ENCODE measurements around the gene RPL7A.
"Not testable (repeated sequence)": the region's sequence is repeated elsewhere in the genome, so short reads cannot be mapped to it uniquely, and the experiment has no call there.

The RPL7A gene

DNA sequence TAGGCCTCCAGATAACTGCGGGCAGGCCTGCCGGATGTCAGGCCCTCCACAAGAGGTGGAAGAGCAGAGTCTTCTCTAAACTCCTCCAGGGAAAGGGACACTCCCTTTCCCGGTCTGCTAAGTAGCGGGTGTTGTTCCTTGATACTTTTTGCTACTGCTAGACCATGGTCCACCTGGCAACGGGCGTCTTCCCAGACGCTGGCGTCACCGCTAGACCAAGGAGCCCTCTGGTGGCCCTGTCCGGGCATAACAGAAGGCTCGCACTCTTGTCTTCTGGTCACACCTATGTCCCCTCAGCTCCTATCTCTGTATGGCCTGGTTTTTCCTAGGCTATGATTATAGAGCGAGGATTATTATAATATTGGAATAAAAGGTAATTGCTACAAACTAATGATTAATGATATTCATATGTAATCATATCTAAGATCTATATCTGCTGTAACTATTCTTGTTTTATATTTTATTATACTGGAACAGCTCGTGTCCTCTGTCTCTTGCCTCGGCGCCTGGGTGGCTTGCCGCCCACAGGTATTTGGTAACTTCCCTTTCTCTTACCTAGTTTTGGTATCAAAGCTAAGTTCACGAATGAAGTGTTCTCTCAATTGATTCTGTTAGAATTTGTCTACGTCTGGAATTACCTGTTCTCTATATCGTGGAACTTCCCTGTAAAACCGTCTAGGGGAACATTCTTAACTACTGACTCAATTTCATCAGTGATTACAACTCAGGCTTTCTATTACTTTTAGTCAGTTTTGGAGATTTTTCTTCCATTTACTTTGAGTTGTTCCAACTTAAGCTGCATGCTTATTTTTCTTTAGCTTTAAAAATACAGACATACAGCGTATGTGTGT is 18.5 kb upstream of the RPL7A start:
- not testable (repeated sequence) for DNase-seq

DNA sequence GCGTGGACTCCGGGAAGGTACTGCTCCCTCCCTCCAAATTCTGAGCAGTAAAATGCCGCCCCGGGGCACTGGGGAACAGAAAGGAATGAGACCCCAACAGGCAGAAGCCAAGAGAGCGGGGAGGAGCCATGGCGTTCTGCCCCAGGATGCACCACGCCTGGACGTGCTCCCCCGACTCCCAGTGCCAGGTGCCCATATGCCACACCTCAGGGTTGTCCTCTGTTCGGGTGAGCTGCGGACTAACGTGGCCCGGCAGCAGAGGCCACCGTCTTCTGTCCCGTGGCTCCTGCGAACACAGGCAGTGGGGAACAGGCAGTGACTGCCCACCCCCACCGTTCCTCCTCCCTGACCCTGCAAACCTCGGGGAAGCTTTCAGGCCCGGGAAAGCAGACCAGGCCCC is 16.8 kb upstream of the RPL7A start:
- no peak for DNase-seq

DNA sequence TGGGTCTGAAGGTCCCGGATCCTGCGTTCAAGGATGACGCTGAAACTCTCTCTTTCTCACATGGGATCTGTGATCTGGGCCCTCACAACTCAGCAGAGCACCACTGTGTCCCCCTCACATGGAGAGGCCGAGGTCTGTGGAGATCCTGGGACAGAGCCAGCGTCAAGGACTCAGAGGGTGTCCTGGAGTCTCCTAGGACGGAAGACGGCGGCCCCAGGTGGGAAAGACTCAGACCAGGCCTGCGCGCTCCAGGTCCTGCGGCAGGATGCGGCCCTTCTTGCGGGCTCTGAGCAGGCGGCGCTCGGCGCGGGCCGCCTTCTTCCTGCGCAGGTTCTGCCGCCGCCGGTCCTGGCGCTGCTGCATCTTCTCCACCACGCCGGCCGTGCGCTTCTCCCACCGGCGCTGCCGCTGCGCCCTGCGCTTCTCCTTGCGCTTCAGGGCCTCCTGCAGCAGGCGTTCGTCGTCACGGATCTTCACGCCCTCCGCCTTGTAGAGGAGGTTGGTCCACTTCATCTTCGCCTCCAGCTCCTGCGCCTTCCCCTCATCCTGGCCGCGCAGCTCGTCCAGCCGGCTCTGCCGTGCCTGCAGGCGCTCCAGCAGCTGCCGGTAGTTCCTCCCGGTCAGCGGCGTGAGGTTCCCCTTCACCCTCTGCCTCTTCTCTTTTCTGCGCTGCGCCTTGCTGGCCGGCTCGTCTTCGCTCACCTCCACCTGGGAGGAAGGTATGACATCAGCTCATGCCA is 16.2 kb upstream of the RPL7A start:
- DNase-seq: no peak

DNA sequence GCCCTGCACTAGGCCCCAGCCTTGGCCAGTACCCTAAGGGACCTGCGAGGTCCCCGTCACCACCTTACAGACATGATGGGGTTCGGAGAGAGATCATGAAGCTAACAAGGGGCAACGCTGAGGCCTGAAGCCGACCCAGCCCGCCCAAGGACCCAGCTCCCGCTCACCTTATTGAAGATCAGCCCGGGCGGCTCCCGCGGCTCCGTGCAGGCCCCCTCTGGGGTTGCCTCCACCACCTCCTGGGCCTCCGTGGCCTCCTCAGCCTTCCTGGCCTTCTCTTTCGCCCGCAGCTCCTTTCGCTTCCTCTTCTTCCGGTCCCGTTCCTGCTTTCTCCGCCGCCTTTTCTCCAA is 15.7 kb upstream of the RPL7A start:
- DNase-seq: no peak

DNA sequence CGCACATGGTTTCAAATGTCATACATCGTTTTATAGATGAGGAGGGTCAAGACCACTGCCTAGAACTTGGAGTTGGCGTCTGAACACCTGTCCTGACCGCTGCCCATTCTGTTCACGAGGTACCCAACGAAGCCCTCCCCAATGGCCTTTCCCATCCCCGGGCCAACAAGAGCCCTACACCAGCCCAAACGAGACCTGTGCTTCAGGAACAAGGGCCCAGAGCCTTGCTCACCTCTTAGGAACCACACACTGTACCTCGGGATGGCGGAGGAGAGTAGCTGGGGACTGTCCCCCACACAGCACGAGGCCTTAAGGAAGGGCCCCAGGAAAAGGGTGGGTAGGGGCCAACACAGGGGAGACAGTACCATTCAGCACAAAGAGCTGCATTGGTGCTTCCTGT is 15.0 kb upstream of the RPL7A start:
- no peak for DNase-seq

DNA sequence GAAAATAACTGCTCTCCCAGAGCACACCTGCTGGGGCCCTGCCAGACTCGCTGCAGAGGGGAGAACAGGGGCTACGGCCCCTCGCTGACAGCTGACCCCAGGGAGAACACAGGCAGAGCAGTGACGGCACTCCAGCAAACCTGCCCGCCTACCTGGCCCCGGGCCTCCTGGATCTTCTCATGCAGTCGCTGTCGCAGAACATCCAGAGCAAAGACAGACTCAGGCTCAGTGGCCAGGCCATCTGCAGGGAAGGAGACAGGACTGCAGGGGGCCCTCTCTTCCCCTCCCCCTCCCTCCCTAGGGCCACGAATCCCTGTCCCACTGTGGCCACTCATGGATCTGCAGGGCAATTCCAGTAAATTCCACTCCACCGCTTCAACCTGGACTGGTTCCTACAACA is 14.5 kb upstream of the RPL7A start:
- no peak for DNase-seq

DNA sequence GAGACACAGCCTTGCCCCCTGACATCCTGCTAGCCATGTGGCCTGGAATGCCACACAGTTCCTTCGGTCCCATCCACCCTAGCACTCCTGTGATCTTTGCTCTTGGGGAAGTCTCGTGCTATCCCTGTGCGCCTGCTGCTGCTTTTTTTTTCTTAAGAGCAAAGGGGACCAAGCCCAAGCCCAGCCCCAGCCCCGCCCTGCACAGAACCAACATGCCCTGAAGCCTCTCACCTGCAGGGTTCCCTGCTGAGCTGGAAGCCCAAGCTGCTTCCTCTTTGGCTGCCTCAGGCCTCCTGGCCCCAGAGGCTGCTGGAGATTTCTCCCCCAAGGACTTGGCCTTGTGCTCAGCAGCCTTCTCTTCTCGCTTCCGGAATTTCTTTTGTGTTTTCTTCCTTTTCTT is 13.9 kb upstream of the RPL7A start:
- no peak for DNase-seq

DNA sequence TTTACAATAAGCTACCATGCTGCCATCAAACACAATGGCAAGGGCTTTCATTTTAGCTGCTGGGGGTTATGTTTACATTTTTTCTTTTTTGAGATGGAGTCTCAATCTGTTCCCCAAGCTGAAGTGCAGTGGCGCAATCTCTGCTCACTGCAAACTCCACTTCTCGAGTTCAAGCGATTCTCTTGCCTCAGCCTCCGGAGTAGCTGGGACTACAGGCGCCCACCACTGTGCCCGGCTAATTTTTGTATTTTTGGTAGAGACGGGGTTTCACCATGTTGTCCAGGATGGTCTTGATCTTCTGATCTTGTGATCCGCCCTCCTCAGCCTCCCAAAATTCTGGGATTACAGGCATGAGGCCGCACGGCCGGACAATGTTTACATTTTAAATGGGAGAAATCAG is 13.1 kb upstream of the RPL7A start:
- DNase-seq: not testable (repeated sequence)

DNA sequence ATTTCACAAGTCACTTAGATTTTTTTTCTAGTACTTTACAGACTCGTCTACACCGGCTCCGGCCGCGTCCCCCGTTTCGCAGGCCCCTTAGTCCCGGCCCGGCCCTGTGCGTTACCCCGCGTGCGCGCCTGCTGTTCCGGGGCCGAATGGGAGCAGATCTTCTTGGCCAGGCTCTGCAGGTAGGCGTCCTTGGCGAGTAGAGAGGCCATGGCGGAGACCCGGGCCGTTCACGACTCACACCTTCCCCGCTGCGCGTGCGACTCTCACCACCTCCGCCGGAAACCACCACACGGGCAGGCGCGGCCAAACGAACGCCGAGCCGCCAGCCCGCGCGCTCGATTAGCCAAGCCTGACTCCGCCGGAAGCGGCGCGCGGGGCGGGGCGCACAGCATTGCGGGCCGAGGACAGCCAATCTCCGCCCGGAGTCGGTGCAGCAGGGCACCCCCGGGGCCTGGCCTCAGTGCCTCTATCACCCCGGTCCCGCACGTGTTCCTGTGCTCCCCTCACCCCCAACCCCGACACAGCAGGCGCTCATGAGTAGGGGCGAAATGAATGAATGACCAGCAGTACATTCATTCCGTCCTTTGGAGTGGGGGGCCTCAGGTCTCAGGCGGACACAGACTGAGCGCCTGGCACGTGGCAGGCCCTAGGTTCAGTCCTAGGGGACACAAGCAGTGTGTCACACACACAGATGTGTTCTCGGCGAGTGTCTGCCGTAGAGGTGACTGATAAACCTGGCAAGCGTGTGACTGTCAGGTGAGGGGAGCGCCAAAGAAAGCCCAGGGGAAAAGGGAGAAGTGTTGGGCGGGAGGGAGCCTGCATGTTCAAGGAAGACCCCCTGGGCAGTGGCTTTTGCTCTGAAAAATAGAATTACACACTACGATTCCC is 11.8 kb upstream of the RPL7A start, which contains the start of gene SURF6:
SURF6 (minus strand) TSS at position 265 of the 888 bp plus-strand sequence; CDS start at position 209, 56 bp downstream.
- DNase-seq: peak; percentile 94 to 96

DNA sequence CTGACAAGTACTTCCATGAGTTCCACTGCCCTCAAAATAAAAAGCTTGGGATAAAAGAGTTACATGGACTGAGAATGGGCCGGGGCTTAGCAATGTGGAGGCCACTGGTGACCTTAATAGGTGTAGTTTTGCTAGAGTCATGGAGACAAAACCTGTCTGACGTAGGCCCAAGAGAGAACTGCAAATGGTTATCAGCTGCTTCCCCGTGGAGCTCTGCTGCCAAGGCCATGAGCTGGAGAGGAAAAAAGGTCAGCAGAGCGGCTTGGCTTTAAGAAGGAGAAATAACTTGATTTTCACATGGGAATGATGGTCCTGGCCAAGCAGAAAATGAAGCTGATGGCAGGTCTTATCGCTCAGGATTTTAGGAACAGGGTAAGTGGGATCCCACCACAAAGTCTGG is 8.4 kb upstream of the RPL7A start:
- DNase-seq: no peak

DNA sequence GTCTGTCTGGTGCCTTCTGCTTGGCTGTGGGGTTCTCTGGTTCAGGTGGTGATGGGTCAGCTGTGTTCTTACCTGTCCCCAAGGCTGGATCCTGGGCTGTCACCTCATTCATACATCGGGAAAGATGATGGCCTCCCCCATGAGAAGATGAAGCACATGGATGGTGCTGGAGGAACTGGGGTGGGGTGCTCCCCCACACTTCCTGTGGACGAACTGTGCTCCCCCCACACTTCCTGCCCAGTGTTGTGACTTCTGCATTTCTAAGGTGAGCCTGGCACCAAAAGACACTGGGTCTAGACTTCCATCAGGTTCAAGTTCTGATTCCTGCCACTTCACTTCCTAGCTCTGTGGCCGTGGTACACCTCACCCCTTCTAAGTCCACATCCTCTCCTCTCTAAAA is 7.8 kb upstream of the RPL7A start:
- DNase-seq: no peak

DNA sequence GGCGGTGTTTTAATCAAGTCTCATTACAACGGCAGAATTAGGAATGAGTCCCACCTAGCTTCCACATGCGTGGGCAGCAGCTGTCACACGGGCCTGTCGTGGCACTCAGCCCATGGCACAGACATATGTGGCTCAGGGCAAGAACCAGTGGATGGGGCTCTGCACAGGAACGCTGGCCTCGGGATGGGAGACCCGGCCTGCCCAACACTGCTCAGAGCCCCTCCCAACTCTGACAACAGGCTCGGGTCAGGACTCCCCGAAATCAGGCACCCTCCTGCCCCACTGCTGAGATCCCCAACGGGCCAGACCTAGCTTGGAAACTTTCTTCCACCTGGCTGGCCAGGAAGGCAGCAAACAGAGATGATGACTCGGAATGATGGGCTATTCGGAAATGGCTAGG is 7.1 kb upstream of the RPL7A start:
- DNase-seq: peak in 1 of 2 donors; percentile 16

DNA sequence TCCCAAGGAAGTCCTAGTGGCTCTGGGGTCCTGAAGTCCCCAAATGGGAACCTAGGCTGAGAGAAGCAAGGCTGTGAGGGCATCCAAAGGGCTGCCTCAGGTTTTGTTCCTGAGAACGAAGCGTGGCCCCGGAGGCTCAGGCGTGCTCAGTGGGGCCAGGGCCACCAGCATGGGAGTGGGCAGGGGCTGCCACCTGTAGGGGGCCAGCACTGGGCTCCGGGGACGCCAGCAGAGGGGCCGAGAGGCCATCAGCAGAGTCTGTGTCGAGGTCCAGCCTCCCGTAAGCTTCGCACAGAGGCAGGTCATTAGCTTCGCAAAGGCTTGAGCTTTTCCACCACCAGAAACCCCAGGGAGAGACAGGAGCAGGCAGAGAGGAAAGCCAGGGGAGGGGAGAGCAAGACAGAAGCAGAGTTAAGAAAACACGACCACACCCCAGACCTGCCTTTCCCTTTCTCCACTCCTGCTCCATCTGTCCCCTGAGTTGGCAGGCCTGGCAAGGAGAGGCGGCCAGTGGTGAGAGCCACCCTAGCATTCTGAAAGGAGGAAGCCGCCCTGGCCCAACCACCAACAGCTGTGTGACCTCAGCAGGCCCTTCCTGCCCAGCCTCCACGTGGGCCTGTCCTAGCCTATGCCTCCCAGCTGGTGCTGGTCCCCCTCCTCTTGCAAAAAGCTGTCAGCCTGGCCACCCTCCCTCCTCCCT is 6.5 kb upstream of the RPL7A start:
- DNase-seq: no peak

DNA sequence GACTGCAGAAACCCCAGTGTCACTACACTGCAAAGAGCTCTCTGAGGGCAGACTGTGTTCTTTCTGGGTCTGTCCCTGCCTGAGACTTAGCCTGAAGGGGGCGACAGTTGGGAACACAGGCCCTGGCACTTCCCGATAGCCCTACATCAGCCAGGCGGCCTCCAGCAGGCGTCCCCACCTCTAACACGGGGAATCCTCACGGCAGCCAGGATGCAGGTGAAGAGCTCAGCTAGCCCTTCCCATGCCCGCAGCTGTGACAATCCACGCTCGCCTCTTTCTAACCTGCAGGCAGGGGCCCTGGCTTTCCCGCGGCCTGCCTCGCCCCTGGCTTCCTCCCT is 6.0 kb upstream of the RPL7A start:
- no peak for DNase-seq

DNA sequence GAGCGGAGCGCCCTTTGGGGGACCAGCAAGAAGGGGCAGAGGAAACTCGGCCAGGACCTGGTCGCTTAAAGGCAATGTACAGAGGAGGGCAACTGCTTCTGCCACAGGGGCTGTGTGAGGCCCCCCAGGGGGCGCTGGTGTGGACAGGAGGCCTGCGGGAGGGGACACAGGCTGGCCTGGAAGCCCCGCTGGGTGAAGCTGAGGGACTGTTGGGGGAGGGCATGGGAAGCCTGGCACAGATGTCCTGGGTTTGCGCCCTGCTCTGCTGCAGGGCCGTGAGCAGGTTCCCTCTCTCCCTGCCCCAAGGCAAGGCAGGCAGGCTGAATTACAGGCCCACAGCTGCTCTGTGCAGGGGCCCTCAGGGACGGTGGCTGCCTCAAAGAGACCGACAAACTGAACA is 5.4 kb upstream of the RPL7A start:
- DNase-seq: no peak

DNA sequence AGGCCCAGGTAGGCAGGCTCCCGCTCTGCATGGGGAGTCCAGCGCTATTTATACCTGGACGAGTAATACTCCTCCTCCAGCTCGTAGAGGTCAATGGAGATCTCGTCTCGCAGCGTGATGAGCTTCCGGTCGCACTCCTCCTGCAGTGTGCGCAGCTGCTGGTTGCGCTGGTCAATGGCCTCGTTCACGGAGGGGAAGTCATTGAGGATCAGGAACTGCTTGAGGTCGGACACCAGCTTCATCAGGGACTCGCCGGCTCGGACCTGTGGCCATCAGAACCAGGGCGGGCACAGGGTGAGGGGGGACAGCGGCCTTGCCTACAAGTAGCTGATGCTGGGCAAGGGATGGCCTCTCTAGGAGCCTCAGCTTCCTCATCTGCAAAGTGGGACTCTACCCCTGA is 3.9 kb upstream of the RPL7A start:
- no peak for DNase-seq

DNA sequence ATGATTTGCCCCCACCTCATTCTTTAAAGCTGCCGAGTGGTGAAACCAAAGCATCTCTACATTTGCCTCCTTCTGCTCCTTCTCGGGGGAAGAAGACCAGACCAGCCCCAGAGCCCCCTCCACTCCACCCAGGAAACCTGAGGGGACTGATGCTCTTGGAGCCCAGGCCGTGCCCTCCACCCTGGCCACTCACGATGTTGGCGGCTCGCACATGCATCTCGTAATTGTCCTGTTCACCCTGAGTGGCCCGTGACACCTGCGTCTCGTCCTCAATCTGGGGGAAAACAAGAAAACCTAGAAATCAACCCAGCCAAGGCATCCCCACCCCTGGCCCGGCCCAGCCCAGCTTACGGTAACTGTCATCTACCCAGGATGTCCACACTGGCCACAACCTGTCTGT is 3.0 kb upstream of the RPL7A start:
- DNase-seq: no peak

DNA sequence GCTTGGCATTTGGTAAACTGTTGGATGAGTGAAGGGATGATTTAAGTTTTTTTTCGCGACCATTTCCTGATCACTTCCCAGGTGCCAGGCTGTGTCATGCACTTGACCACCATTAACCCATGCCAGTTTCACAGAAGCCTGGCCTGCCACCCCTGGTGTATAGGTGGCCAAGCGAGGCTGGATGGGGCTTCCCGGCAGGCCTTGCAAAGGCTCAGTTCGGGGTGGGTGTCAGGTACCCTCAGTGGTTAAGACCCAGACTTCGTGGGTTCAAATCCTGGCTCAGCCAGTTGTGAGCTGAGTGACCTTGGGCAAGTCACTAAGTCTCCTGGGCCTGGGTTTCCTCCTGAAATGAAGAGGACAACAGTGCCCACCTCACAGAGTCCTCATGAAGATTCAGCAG is 2.4 kb upstream of the RPL7A start:
- DNase-seq: no peak

DNA sequence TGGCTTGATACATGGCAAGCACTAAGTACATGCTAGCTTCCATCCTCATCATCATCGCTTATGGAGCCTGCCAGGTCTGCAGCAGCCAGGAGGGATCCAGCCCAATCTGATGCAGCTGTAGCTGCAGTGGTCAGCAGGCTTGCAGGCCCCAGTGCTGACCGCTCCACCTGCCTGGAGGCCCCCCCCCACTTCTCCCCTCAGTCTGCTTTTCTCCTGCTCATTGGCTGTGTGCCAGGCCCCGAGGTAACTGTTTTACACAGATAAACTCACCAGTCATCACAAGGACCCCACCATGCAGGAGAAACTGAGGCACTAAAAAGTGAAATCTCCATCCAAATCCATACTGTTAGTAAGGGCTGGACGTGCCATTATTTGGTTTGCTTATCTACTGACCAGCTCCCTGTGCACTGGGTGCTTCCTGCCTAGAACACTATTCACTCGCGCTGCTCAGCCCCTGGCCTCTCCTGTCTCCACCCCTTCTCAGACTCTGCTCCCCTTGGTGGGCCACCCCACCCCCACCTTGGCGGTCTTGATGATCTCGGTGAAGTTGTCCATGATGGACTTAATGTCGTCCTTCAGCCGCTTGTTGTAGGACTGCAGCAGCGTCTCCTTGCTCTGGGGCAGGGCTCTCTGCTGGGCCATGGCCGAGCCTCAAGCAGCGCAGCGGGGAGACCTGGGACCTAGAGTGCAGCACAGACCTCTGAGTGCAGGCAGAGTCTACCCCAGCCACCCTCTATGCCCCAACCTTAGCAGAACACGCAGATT is 1.8 kb upstream of the RPL7A start:
- no peak for DNase-seq

DNA sequence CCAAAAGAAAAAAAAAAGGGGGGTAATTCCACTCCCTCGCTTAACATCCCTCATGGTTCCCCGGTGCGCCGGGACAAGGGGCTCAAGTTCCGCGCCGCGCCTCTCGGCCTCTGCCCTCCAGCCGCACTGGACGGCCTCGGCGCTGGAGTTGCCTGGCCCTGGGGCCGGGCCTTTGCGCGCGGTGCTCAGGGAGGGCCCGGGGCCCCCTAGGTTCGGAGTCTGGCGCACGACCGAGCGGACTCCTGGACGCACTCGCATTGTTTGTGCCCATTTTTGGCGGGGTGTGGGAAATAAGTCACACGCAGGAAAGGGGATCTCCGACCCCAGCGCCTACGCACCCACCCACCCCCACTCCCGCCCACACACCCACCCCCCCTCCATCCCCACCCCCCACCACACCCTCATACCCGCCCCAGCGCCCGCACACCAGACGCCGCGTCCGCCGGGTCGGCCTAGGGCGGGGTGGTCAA is 468 bp upstream of the RPL7A start:
- no peak for DNase-seq

DNA sequence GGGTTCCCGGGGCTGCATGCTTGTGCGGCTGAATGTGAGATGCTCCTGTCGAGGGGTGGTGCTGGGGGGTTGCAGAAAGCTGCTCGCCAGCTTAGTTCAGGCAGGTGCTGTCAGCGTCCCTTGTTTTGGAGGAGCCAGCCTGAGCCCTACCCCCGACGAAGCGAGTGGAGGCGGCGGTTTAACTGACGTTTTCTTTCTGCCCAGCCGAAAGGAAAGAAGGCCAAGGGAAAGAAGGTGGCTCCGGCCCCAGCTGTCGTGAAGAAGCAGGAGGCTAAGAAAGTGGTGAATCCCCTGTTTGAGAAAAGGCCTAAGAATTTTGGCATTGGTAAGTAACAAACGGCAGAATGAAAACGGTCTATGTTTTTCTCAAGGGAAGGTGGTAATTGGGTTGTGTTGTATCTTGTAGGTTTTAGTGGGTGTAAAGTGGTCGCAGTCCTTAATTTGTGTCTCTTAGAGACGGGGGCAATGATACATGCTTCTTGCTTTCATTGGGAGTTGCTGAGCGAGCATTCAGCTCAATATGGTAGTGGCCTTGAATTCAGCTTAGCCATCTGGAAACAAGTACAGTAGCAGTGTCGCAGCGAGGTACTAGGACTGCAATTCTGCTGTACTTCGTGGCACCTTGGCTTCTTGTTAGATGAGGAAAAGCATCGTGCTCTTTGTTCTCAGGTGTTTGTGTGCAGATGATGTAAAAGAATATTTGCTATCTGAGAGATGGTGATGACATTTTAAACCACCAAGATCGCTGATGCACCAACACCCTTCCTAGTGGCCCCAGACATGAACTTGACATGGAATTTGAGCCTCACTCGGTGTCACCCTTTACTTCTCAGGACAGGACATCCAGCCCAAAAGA is 928 bp downstream of the RPL7A start:
- no peak for DNase-seq

Measured in stimulated activated CD4-positive, alpha-beta T cell treated with anti-CD3 and anti-CD28 coated beads, Interleukin-2, amount 100 ng/mL, for 24 hours (primary cell).